Fibroblast of lung (primary cell): ENCODE data around the gene SLC4A2. TPM values are rescaled to one million over a fixed set of nuclear protein-coding genes. Genes with fewer than 3 reads are reported as not detected.

ENCODE experiments used
- DNase-seq, 2 donors: peaks; one replicate each; pipeline versions ENCODE4 v3.0.0 to v3.0.0-alpha.2; 2010; ENCODE audit warnings: low read depth in 2 of 2
- H2AFZ ChIP-seq: 2 replicates; pipeline ENCODE4 v1.5.1; 2012; ENCODE audit warnings: low read length, control low read depth, inconsistent platforms
- H3K27ac ChIP-seq: 2 replicates; pipeline ENCODE4 v1.5.1; 2011; ENCODE audit warnings: low read length, control low read depth; ENCODE audit not compliant: insufficient read depth
- H3K27me3 ChIP-seq: 2 replicates; pipeline ENCODE4 v1.5.1; 2011; ENCODE audit warnings: mild to moderate bottlenecking, low read length; ENCODE audit not compliant: control insufficient read depth, insufficient read depth
- H3K36me3 ChIP-seq: 2 replicates; pipeline ENCODE4 v1.5.1; 2011; ENCODE audit warnings: low read length; ENCODE audit not compliant: control insufficient read depth, insufficient read depth
- H3K4me1 ChIP-seq: 2 replicates; pipeline ENCODE4 v1.5.1; 2011; ENCODE audit warnings: low read length; ENCODE audit not compliant: control insufficient read depth, insufficient read depth; ENCODE audit errors: extremely low read depth
- H3K4me2 ChIP-seq: 2 replicates; pipeline ENCODE4 v1.5.1; 2011; ENCODE audit warnings: low read length, control low read depth; ENCODE audit not compliant: insufficient read depth; ENCODE audit errors: extremely low read depth
- H3K4me3 ChIP-seq, 4 experiments: fragments of 200-600 bp in 1 of 4; sonication (generic) in 1 of 4; replicated peaks in 1 of 4; 2 replicates each; pipeline ENCODE4 v1.5.1; 2011 to 2016; ENCODE audit warnings: low read length in 4 of 4, low read depth in 3 of 4, mild to moderate bottlenecking in 3 of 4, control low read depth in 2 of 4, inconsistent platforms in 1 of 4, mixed read lengths in 1 of 4; ENCODE audit not compliant: insufficient read depth in 1 of 4; ENCODE audit errors: control extremely low read depth in 1 of 4
- H3K79me2 ChIP-seq: 2 replicates; pipeline ENCODE4 v1.5.1; 2012; ENCODE audit warnings: mild to moderate bottlenecking, low read length, inconsistent platforms; ENCODE audit not compliant: control insufficient read depth, insufficient read depth
- H3K9ac ChIP-seq: 2 replicates; pipeline ENCODE4 v1.5.1; 2011; ENCODE audit warnings: mild to moderate bottlenecking, low read length, control low read depth; ENCODE audit not compliant: insufficient read depth
- H3K9me3 ChIP-seq: 2 replicates; pipeline ENCODE4 v1.5.1; 2012; ENCODE audit warnings: low read depth, low read length; ENCODE audit not compliant: control insufficient read depth, insufficient read depth
- H4K20me1 ChIP-seq: 2 replicates; pipeline ENCODE4 v1.5.1; 2011; ENCODE audit warnings: low read length; ENCODE audit not compliant: control insufficient read depth, insufficient read depth; ENCODE audit errors: extremely low read depth
- EZH2 ChIP-seq: IDR thresholded peaks from 2 replicates; pipeline ENCODE4 v1.5.1; 2012; ENCODE audit warnings: low read length, control low read depth, mild to moderate bottlenecking; ENCODE audit errors: missing control alignments
- polyA plus RNA-seq, 2 donors: library from polyadenylated mRNA; depleted of rRNA in 1 of 2; stranded (reverse) in 1 of 2; unstranded in 1 of 2; fragments of >200 nt; gene quantifications; 2 replicates each; pipeline ENCODE4 v1.2.1, GENCODE V29; 2011 to 2012; ENCODE audit warnings: missing spikeins in 1 of 2
- total RNA-seq: library from RNA; depleted of rRNA; stranded (reverse); fragments of >200 nt; gene quantifications from 2 replicates; pipeline ENCODE4 v1.2.1, GENCODE V29; 2014
- TF ChIP-seq, protein P1 (sequence below), 2 donors: IDR thresholded peaks in 1 of 2; conservative IDR thresholded peaks in 1 of 2; 1 replicate in 1 of 2; 2 replicates in 1 of 2; pipeline ENCODE4 v1.5.1; 2011 to 2012; ENCODE audit warnings: low read length in 2 of 2, control low read depth in 1 of 2, inconsistent platforms in 1 of 2, low read depth in 1 of 2, mild to moderate bottlenecking in 1 of 2

Gene SLC4A2
- total and polyA plus RNA-seq, 2 donors (not counting 1 experiment from before 2014, with no cell fraction given): 30.5 to 61.8 TPM

DNA sequence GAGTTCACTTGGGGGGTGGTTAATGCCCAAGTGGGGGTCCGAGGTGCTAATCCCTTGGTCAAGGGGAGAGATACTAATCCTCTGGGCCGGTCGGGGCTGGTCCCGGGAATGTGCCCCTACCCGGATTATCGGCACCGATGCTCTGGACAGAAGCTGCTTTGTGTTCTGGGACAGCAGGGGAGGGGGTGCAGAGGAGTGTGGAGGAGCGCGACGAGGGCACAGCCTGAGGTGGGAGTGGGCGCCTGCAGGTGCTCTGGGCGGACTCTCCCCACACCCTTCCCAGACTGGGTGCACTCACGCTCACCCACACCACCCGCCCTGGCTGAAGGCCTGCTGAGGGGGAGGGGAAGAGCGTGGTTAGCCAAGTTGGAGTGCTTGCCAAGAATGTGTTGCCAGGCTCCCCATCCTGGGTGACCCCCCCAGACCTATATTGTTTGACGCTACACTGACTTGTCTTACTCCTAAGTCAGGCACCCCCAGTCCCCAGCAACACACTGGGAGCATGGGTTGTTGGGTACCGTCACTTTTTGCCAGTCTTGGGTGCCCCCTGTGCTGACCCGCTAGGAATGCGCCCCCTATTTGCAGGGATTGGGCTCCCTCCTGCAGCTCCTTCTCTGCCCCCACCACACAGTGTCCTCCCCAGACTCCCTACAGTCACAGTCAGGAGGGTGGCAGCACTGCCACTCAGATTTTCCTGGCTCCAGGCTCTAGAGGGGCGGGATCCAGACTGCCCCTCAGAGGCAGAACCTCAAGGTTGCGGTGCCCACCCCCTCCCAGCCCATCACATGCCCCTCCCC, 1.2 kb downstream of the SLC4A2 start:
- Histone ChIP-seq H3K4me3 (peak overlapping the region; percentile 80 to 89 (median 81)), H3K4me1 (peaks cover 23% of the 10 kb centered on the region), H3K27ac (peak overlapping the region; percentile 93), H3K9me3 (no peaks in the 10 kb centered on the region), H4K20me1 (no peaks in the 10 kb centered on the region), H3K79me2 (peaks cover 33% of the 10 kb centered on the region), H3K27me3 (no peaks in the 10 kb centered on the region), H2AFZ (no peak overlapping the region), H3K4me2 (peak overlapping the region; percentile 93), H3K36me3 (peaks cover 13% of the 10 kb centered on the region), H3K9ac (peak overlapping the region; percentile 74)
- TF ChIP-seq, protein P1, sequence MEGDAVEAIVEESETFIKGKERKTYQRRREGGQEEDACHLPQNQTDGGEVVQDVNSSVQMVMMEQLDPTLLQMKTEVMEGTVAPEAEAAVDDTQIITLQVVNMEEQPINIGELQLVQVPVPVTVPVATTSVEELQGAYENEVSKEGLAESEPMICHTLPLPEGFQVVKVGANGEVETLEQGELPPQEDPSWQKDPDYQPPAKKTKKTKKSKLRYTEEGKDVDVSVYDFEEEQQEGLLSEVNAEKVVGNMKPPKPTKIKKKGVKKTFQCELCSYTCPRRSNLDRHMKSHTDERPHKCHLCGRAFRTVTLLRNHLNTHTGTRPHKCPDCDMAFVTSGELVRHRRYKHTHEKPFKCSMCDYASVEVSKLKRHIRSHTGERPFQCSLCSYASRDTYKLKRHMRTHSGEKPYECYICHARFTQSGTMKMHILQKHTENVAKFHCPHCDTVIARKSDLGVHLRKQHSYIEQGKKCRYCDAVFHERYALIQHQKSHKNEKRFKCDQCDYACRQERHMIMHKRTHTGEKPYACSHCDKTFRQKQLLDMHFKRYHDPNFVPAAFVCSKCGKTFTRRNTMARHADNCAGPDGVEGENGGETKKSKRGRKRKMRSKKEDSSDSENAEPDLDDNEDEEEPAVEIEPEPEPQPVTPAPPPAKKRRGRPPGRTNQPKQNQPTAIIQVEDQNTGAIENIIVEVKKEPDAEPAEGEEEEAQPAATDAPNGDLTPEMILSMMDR (conservative IDR thresholded peaks at IDR 0.05 in 1 of 2, IDR thresholded peaks at IDR 0.05 in 1 of 2; ENCODE audit: low read depth in 1 of 2, low read length in 2 of 2): peak in 1 of 2 donors; percentile 5
- TF ChIP-seq EZH2: no peak
- peak in 1 of 2 donors; percentile 34 for DNase-seq

DNA sequence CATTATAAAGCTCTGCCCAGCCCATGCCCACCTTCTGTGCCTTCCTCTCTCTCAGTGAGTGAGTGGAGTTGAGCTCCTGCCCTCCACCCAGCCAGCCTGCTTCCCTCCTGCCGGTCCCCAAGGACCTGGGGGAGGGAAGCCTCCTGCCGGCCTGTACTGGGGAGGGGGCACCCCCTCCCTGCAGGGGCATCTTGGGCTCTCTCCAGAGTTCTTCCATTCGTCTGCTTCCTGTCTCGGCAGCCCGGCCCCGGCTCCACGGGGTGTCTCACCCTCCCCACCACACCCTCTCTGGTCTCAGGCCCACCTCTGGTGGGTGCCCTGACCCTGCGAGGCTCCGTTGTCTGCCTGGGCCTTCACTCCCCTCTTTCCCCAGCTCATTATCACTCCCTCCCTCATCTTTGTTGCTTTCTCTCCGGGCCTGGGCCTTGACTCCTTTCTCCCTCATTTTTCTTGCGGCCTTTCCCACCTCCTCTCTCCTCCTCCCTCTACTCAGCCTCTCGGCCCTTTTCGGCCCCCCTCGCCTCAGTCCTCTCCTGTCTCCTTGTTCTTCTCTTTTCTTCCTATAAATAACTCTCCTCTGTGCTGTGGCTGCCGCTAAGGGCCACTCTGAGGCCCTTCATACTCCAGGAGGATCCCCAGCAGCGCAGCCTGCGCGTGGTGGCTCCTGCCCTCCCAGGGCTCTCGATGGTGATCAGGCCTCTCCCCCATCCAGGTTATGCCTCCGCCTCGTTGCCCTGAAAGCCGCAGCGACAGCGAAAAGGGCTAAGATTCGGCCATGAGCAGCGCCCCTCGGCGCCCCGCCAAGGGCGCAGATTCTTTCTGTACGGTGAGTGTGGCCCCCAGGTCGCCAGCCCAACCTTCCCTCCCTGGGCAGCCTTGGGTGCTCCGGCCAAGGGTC, 2.1 kb downstream of the SLC4A2 start:
- TF ChIP-seq, protein P1 (conservative IDR thresholded peaks at IDR 0.05 in 1 of 2, IDR thresholded peaks at IDR 0.05 in 1 of 2; ENCODE audit: low read depth in 1 of 2, low read length in 2 of 2): no peak
- no peak for TF ChIP-seq EZH2
- no peak for DNase-seq
- H3K27ac ChIP-seq: peak overlapping the region; percentile 93
- no peak overlapping the region for H2AFZ ChIP-seq
- H3K9me3 ChIP-seq: no peaks in the 10 kb centered on the region
- peaks cover 23% of the 10 kb centered on the region for H3K4me1 ChIP-seq
- no peak overlapping the region for H3K9ac ChIP-seq
- H3K36me3 ChIP-seq: peaks cover 18% of the 10 kb centered on the region
- H3K79me2 ChIP-seq: peaks cover 33% of the 10 kb centered on the region
- H3K4me2 ChIP-seq: peak overlapping the region; percentile 93
- H3K4me3 ChIP-seq: peak overlapping the region; percentile 12 to 89 (median 81)
- no peaks in the 10 kb centered on the region for H3K27me3 ChIP-seq
- H4K20me1 ChIP-seq: no peaks in the 10 kb centered on the region

DNA sequence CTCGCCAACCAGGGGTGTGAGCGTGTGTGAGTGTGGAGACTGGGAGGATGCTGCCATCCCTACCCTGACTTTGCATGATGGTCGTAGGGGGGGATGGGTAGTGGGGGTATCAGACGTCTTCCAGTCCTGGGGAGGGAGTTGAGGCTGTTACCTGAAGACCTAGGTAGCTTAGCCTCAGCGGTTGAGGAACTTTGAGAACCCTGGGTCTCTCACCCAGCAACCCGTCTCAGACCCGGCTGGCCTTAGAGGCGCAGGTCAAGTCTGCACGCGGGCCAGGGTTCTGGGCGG, 2.7 kb downstream of the SLC4A2 start:
- peaks cover 33% of the 10 kb centered on the region for H3K79me2 ChIP-seq
- H3K27me3 ChIP-seq: no peaks in the 10 kb centered on the region
- H3K9ac ChIP-seq: no peak overlapping the region
- TF ChIP-seq EZH2: no peak
- TF ChIP-seq, protein P1 (conservative IDR thresholded peaks at IDR 0.05 in 1 of 2, IDR thresholded peaks at IDR 0.05 in 1 of 2; ENCODE audit: low read depth in 1 of 2, low read length in 2 of 2): no peak
- no peak overlapping the region for H3K27ac ChIP-seq
- peaks cover 18% of the 10 kb centered on the region for H3K36me3 ChIP-seq
- no peaks in the 10 kb centered on the region for H3K9me3 ChIP-seq
- no peak overlapping the region for H3K4me2 ChIP-seq
- H2AFZ ChIP-seq: no peak overlapping the region
- no peaks in the 10 kb centered on the region for H4K20me1 ChIP-seq
- no peak for DNase-seq
- H3K4me3 ChIP-seq: peak overlapping the region in 1 of 4 experiments; percentile 89
- peaks cover 20% of the 10 kb centered on the region for H3K4me1 ChIP-seq
